ENCODE results near the gene APOL3.
"Not testable (repeated sequence)": the region's sequence is repeated elsewhere in the genome, so short reads cannot be mapped to it uniquely, and the experiment has no call there.

The APOL3 gene

DNA sequence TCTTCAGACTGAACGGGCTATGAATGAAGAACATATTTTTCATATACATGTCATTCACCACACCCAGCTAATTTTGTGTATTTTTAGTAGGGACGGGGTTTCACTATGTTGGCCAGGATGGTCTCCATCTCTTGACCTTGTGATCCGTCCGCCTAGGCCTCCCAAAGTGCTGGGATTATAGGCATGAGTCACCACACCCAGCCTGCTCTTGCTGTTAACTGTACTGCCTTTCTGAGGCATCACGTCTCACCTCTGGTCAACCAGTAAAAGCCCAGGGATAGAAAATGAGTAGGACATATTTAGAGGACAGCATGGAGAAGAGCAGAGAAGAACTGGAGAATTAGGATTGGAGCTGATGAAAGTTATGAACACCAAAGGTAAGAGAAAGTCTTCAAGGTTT, 55.6 kb downstream of the APOL3 start:
- in situ Hi-C loops (cut with HindIII; ENCODE audit: low sequenced_read_pairs), result loop anchor here (5.0 kb wide), 1 partner anchor 68 kb away; no protein-coding TSS in a partner anchor

GRCh38 chr22:36104435-36104834, 56.1 kb downstream of the APOL3 start:
- in situ Hi-C loops (cut with HindIII; ENCODE audit: low sequenced_read_pairs), result loop anchor here (5.0 kb wide), 1 partner anchor 67 kb away; no protein-coding TSS in a partner anchor

- in situ Hi-C loops (cut with HindIII; ENCODE audit: low sequenced_read_pairs), result loop anchor here (5.0 kb wide), 1 partner anchor 67 kb away; no protein-coding TSS in a partner anchor
These were observed 56.7 kb downstream of the APOL3 start for GRCh38 chr22:36103891-36104290.

DNA sequence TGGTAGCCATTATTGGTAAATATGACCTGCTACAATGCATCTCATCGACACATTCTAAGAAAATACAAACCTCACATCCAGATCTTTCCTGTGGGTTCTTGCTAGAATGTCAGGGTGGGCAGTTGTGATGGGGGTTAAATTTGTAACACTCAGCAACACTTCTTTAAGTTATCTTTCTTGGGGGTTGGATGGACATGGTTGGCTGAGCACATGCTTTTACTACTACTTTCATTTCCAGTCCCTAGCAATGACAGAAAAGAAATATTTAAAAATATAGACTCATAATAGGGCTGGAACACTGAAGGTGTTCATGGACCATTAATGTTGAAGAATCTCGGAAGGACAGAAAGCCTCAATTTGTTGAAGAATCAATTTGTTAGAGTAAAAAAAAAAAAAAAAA, 57.6 kb downstream of the APOL3 start:
- in situ Hi-C loops (cut with HindIII; ENCODE audit: low sequenced_read_pairs), result loop anchor here (5.0 kb wide), 1 partner anchor 66 kb away; no protein-coding TSS in a partner anchor

DNA sequence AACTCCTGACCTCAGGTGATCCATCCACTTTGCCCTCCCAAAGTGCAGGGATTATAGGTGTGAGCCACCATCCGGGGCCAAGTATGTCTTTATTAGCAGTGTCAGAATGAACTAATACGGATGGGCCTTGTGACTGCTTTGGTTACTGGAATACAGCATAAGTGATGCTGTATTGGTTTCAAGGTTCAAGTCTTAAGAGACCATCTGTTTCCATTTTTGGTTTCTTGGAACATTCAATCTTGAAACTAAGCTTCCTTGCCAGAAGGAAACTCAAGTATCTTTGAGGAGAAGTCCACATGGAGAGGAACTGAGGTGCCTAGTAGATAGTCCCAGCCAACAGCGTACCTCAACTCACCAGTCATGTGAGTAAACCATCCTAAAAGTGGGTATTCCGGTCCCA, 58.8 kb downstream of the APOL3 start:
- in situ Hi-C loops (cut with HindIII; ENCODE audit: low sequenced_read_pairs), result loop anchor here (5.0 kb wide), 1 partner anchor 64 kb away; no protein-coding TSS in a partner anchor

DNA sequence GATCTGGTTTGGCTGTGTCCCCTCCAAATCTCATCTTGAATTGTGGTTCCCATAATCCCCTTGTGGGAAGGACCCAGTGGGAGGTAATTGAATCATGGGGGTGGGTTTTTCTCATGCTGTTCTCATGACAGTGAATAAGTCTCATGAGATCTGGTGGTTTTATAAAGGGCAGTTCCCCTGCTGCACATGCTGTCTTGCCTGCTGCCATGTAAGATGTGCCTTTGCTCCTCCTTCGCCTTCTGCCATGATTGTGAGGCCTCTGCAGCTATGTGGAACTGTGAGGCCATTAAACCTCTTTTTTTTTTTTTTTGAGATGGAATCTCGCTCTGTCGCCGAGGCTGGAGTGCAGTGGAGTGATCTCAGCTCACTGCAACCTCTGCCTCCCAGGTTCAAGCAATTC, 59.6 kb downstream of the APOL3 start:
- in situ Hi-C loops (cut with HindIII; ENCODE audit: low sequenced_read_pairs), result loop anchor here (5.0 kb wide), 1 partner anchor 64 kb away; no protein-coding TSS in a partner anchor

DNA sequence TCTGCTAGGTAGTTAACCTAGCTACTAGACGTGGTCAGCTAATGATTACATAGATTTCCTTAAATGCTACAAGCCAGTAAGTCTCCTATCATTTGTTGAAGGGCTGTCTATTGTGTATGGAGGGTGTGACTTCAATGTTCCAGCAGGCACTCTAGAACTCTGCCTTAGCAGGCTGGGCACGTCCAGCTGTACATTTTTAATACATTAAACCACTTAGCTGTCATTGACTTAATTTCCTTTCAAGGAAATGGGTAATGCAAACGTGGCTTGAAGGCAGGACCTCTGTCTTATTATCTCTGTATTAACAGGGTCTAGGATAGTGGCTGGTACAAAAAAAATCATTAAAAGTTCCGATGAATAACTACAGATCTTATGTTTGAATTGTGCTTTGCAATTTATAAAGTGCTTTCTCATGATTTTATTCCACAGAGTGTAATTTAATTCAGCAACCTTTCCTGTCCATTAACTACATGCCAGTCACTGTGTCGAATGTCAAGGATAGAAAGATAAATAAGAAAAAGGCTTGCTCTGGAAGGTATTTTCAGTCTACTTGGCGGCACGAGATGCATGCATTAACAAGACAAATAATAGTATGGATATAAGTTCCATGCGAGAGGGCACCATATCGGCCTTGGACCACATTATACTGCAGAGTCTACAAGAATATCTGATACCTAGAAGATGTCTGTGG, 60.3 kb downstream of the APOL3 start:
- in situ Hi-C loops (cut with HindIII; ENCODE audit: low sequenced_read_pairs), result loop anchor here (5.0 kb wide), 1 partner anchor 63 kb away; no protein-coding TSS in a partner anchor

- in situ Hi-C loops (cut with HindIII; ENCODE audit: low sequenced_read_pairs), result not testable (repeated sequence)
These were observed 61.0 kb downstream of the APOL3 start for GRCh38 chr22:36099561-36099960.

DNA sequence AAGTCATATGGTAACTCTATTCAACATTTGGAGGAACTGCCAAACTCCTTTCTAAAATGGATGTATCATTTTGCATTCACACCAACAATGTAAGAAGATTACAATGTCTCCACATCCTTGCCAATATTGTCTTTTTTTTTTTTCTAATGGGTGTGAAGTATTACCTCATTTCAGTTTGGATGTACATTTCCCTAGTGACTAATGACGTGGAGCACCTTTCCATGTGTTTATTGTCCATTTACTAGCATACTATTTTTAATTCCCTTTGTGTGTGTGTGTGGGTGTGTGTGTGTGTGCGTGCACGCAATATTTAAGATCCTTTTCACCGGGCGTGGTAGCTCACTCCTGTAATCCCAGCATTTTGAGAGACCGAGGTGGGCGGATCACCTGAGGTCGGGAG, 62.7 kb downstream of the APOL3 start:
- in situ Hi-C loops (cut with HindIII; ENCODE audit: low sequenced_read_pairs), result no loop called here

DNA sequence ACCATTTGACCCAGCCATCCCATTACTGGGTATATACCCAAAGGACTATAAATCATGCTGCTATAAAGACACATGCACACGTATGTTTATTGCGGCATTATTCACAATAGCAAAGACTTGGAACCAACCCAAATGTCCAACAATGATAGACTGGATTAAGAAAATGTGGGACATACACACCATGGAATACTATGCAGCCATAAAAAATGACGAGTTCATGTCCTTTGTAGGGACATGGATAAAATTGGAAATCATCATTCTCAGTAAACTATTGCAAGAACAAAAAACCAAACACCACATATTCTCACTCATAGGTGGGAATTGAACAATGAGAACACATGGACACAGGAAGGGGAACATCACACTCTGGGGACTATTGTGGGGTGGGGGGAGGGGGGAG, 69.8 kb downstream of the APOL3 start:
- in situ Hi-C loops (cut with HindIII; ENCODE audit: low sequenced_read_pairs), result not testable (repeated sequence)
